ENCODE measurements around the gene CAMK1D.
"Not testable (repeated sequence)": the region's sequence is repeated elsewhere in the genome, so short reads cannot be mapped to it uniquely, and the experiment has no call there.

GRCh38 chr10:12434677-12435076 lies 85.3 kb downstream of the CAMK1D start:
- TF ChIP-seq EZH2 (IDR thresholded peaks at IDR 0.05; ENCODE audit: borderline replicate concordance, low read depth, low read length, severe bottlenecking); CTCF (IDR thresholded peaks at IDR 0.05; ENCODE audit: borderline replicate concordance, extremely low read depth, low read length, poor library complexity, severe bottlenecking): not testable (repeated sequence)

All from DND-41 (cell line).